DND-41 (cell line): Measurements from ENCODE around the gene ABLIM2.

Experiments
- ATAC-seq: fragments of 200-7000 bp; cut with Tn5 transposase; 3 replicates; pipeline ENCODE4 v1.9.1; 2021; ENCODE audit warnings: low read depth; ENCODE audit not compliant: insufficient read depth
- DNase-seq: peaks from one replicate; pipeline ENCODE4 v3.0.0-alpha.2; 2020
- H2AFZ ChIP-seq: 2 replicates; pipeline ENCODE4 v1.6.0; 2012; ENCODE audit warnings: low read depth, low read length
- H3K27ac ChIP-seq: 2 replicates; pipeline ENCODE4 v1.5.1; 2012; ENCODE audit warnings: low read length, inconsistent platforms
- H3K27me3 ChIP-seq: fragments of 200-600 bp; sonication (generic); 2 replicates; pipeline ENCODE4 v1.6.0; 2012; ENCODE audit warnings: low read length, mild to moderate bottlenecking, inconsistent platforms; ENCODE audit not compliant: insufficient read depth, poor library complexity
- H3K36me3 ChIP-seq: 2 replicates; pipeline ENCODE4 v1.5.1; 2012; ENCODE audit warnings: low read length, inconsistent platforms; ENCODE audit not compliant: insufficient read depth
- H3K4me1 ChIP-seq: 2 replicates; pipeline ENCODE4 v1.5.1; 2012; ENCODE audit warnings: mild to moderate bottlenecking, low read length; ENCODE audit not compliant: insufficient read depth
- H3K4me2 ChIP-seq: 2 replicates; pipeline ENCODE4 v1.6.0; 2012; ENCODE audit warnings: mild to moderate bottlenecking, moderate library complexity, low read length, inconsistent platforms; ENCODE audit not compliant: insufficient read depth
- H3K4me3 ChIP-seq, 2 experiments: fragments of 200-600 bp in 1 of 2; shearing (Covaris generic) in 1 of 2; 2 replicates each; pipeline ENCODE4 v1.5.1; 2012 to 2016; ENCODE audit warnings: inconsistent platforms in 2 of 2, low read length in 2 of 2, mild to moderate bottlenecking in 2 of 2, low read depth in 1 of 2, moderate library complexity in 1 of 2
- H3K79me2 ChIP-seq: 2 replicates; pipeline ENCODE4 v1.6.0; 2012; ENCODE audit warnings: low read length, inconsistent platforms; ENCODE audit not compliant: insufficient read depth
- H3K9ac ChIP-seq: 2 replicates; pipeline ENCODE4 v1.6.0; 2012; ENCODE audit warnings: low read depth, mild to moderate bottlenecking, inconsistent platforms, low read length, moderate library complexity
- H3K9me3 ChIP-seq: 2 replicates; pipeline ENCODE4 v1.5.1; 2012; ENCODE audit warnings: low read length, moderate library complexity, mild to moderate bottlenecking, inconsistent platforms; ENCODE audit not compliant: insufficient read depth, severe bottlenecking
- H4K20me1 ChIP-seq: 2 replicates; pipeline ENCODE4 v1.6.0; 2012; ENCODE audit warnings: low read length; ENCODE audit not compliant: insufficient read depth
- EZH2 ChIP-seq: IDR thresholded peaks from 3 replicates; pipeline ENCODE4 v1.6.1; 2012; ENCODE audit warnings: borderline replicate concordance, low read depth, mild to moderate bottlenecking, moderate library complexity, low read length, inconsistent platforms; ENCODE audit not compliant: severe bottlenecking
- TF ChIP-seq, protein P1 (sequence below): IDR thresholded peaks from 2 replicates; pipeline ENCODE4 v1.5.1; 2012; ENCODE audit warnings: borderline replicate concordance, low read length, moderate library complexity, mild to moderate bottlenecking; ENCODE audit not compliant: poor library complexity, severe bottlenecking; ENCODE audit errors: extremely low read depth

The ABLIM2 gene

GRCh38 chr4:8085491-8086117, 73.0 kb downstream of the ABLIM2 start:
- TF ChIP-seq EZH2: no peak
- TF ChIP-seq, protein P1, sequence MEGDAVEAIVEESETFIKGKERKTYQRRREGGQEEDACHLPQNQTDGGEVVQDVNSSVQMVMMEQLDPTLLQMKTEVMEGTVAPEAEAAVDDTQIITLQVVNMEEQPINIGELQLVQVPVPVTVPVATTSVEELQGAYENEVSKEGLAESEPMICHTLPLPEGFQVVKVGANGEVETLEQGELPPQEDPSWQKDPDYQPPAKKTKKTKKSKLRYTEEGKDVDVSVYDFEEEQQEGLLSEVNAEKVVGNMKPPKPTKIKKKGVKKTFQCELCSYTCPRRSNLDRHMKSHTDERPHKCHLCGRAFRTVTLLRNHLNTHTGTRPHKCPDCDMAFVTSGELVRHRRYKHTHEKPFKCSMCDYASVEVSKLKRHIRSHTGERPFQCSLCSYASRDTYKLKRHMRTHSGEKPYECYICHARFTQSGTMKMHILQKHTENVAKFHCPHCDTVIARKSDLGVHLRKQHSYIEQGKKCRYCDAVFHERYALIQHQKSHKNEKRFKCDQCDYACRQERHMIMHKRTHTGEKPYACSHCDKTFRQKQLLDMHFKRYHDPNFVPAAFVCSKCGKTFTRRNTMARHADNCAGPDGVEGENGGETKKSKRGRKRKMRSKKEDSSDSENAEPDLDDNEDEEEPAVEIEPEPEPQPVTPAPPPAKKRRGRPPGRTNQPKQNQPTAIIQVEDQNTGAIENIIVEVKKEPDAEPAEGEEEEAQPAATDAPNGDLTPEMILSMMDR: no peak
- H2AFZ ChIP-seq: no peak overlapping the region
- peaks cover 7% of the 10 kb centered on the region; the same call in 1 of the 2 replicates for H4K20me1 ChIP-seq
- no peak overlapping the region for H3K9ac ChIP-seq
- H3K79me2 ChIP-seq: no peaks in the 10 kb centered on the region
- no peak overlapping the region for H3K4me3 ChIP-seq
- no peaks in the 10 kb centered on the region for H3K9me3 ChIP-seq
- H3K36me3 ChIP-seq: no peaks in the 10 kb centered on the region
- H3K27me3 ChIP-seq: no peaks in the 10 kb centered on the region
- H3K4me1 ChIP-seq: no peaks in the 10 kb centered on the region
- no peak overlapping the region for H3K4me2 ChIP-seq
- ATAC-seq: no peak
- no peak for DNase-seq
- no peak overlapping the region for H3K27ac ChIP-seq

GRCh38 chr4:8084712-8085490, 73.7 kb downstream of the ABLIM2 start:
- H3K4me1 ChIP-seq: no peaks in the 10 kb centered on the region
- H3K79me2 ChIP-seq: no peaks in the 10 kb centered on the region
- no peak overlapping the region for H3K4me2 ChIP-seq
- no peak overlapping the region for H3K9ac ChIP-seq
- no peaks in the 10 kb centered on the region for H3K27me3 ChIP-seq
- ATAC-seq (no peak), DNase-seq (no peak)
- TF ChIP-seq, protein P1: no peak
- no peak for TF ChIP-seq EZH2
- peaks cover 7% of the 10 kb centered on the region; the same call in 1 of the 2 replicates for H4K20me1 ChIP-seq
- H3K36me3 ChIP-seq: no peaks in the 10 kb centered on the region
- no peak overlapping the region for H3K27ac ChIP-seq
- H3K4me3 ChIP-seq: no peak overlapping the region
- no peaks in the 10 kb centered on the region for H3K9me3 ChIP-seq
- no peak overlapping the region for H2AFZ ChIP-seq

DNA sequence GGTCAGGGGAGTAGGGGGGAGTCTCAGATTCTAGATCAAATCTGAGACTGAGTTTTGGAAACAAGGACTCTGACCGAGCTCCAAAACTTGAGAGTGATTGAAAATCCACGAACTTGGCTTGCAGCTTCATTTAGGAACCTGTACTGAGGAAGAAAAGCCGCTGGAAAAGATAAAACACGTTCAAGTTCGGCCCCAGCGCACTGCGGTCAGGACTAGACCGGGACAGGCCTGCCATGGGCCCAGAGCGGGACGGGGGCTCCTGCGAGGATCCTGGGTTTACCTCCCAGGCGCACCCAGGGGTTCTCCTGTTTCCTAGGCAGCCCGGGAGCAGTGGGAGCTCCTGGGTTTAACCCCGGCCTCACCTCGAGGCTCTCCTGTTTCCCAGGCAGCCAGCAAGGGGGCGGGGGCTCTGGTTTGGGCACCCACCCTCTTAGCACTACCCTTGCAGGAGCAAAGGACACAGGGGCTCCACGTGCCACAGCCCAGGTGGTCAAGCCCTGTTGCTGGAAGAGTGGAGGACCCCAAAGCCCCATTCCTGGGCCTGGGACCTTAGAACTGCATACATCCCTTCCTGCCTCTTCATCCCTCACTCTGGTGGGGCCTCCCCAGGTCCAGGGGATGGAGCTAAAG, 74.5 kb downstream of the ABLIM2 start:
- H3K4me2 ChIP-seq: no peak overlapping the region
- ATAC-seq (no peak), DNase-seq (no peak)

More for the DNA sequence above, 74.5 kb downstream of the ABLIM2 start:
- H3K79me2 ChIP-seq: no peaks in the 10 kb centered on the region
- H3K9me3 ChIP-seq: no peaks in the 10 kb centered on the region
- no peaks in the 10 kb centered on the region for H3K4me1 ChIP-seq
- H3K4me3 ChIP-seq: no peak overlapping the region
- no peak overlapping the region for H3K9ac ChIP-seq
- H4K20me1 ChIP-seq: peaks cover 7% of the 10 kb centered on the region
- TF ChIP-seq, protein P1: no peak
- no peak for TF ChIP-seq EZH2
- no peaks in the 10 kb centered on the region for H3K36me3 ChIP-seq
- H3K27ac ChIP-seq: no peak overlapping the region
- no peak overlapping the region for H2AFZ ChIP-seq
- no peaks in the 10 kb centered on the region for H3K27me3 ChIP-seq
